T1000 (cell line): Measurements from ENCODE around the gene CLTB.
"Not testable (repeated sequence)": the region's sequence is repeated elsewhere in the genome, so short reads cannot be mapped to it uniquely, and the experiment has no call there.

Experiments
- DNase-seq: peaks from one replicate; lab custom pipeline; 2025; ENCODE audit warnings: mixed read lengths; lab: John Stamatoyannopoulos, UW

CLTB gene

GRCh38 chr5:176427971-176428370, 11.6 kb upstream of the CLTB start:
- DNase-seq, result no peak

- no peak for DNase-seq
Observed at GRCh38 chr5:176426876-176427275, 10.5 kb upstream of the CLTB start.

- DNase-seq, result no peak
Observed at GRCh38 chr5:176425791-176426190, 9.5 kb upstream of the CLTB start.

GRCh38 chr5:176425138-176425537, 8.8 kb upstream of the CLTB start:
- no peak for DNase-seq

- DNase-seq, result no peak
Observed at GRCh38 chr5:176424181-176424580, 7.8 kb upstream of the CLTB start.

GRCh38 chr5:176420972-176421544, 4.7 kb upstream of the CLTB start:
- DNase-seq, result no peak

- DNase-seq, result no peak
Observed at GRCh38 chr5:176420086-176420485, 3.7 kb upstream of the CLTB start.

- DNase-seq, result no peak
Observed at GRCh38 chr5:176418251-176418650, 1.9 kb upstream of the CLTB start.

- no peak for DNase-seq
Observed at GRCh38 chr5:176416965-176417364, 626 bp upstream of the CLTB start.

- no peak for DNase-seq
Observed at GRCh38 chr5:176415240-176415951, 943 bp downstream of the CLTB start.

- DNase-seq, result no peak
Observed at GRCh38 chr5:176414704-176415103, 1.6 kb downstream of the CLTB start.

GRCh38 chr5:176413709-176414191, 2.6 kb downstream of the CLTB start:
- no peak for DNase-seq

- no peak for DNase-seq
Observed at GRCh38 chr5:176413255-176413565, 3.1 kb downstream of the CLTB start.

GRCh38 chr5:176412517-176413254, 3.7 kb downstream of the CLTB start:
- DNase-seq, result no peak

- DNase-seq, result no peak
Observed at GRCh38 chr5:176410486-176411180, 5.7 kb downstream of the CLTB start.

GRCh38 chr5:176409765-176410164, 6.6 kb downstream of the CLTB start:
- no peak for DNase-seq

- no peak for DNase-seq
Observed at GRCh38 chr5:176408590-176408989, 7.7 kb downstream of the CLTB start.

- not testable (repeated sequence) for DNase-seq
Observed at GRCh38 chr5:176408252-176408573, 8.1 kb downstream of the CLTB start.

- no peak for DNase-seq
Observed at GRCh38 chr5:176407456-176408251, 8.7 kb downstream of the CLTB start.

GRCh38 chr5:176406436-176407052, 9.8 kb downstream of the CLTB start:
- no peak for DNase-seq

GRCh38 chr5:176405656-176406435, 10.5 kb downstream of the CLTB start:
- no peak for DNase-seq
